AG09319 (cell line): ENCODE measurements around the gene RBFOX1.

Source experiments
- DNase-seq: peaks from one replicate; pipeline ENCODE4 v3.0.0-alpha.2; 2010; ENCODE audit warnings: low read depth; ENCODE audit errors: extremely low read depth
- TF ChIP-seq, protein P1 (sequence below): IDR thresholded peaks from 2 replicates; pipeline ENCODE4 v1.5.1; 2011; ENCODE audit warnings: low read depth, mild to moderate bottlenecking, inconsistent platforms, low read length, moderate library complexity

The RBFOX1 gene

DNA sequence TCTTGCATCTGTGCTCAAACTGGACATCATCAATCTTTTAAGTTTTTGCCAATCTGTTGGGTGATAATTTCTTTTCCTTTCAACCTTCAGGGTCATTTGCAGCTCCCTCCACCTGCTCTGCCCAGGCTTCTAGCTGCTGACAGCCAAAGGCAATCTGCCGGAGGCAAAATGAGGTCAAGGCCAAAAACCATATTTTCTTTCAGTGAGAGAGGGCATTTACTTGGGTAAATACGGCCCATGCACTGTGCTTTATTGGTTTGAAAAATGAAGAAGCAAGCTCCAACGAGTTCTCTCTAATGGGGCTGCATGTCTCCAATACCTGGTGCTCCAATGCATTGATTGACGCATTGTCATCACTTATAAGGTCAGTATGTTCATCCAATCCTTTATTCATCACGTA lies 23.1 kb downstream of the RBFOX1 start:
- DNase-seq = no peak
- TF ChIP-seq, protein P1, sequence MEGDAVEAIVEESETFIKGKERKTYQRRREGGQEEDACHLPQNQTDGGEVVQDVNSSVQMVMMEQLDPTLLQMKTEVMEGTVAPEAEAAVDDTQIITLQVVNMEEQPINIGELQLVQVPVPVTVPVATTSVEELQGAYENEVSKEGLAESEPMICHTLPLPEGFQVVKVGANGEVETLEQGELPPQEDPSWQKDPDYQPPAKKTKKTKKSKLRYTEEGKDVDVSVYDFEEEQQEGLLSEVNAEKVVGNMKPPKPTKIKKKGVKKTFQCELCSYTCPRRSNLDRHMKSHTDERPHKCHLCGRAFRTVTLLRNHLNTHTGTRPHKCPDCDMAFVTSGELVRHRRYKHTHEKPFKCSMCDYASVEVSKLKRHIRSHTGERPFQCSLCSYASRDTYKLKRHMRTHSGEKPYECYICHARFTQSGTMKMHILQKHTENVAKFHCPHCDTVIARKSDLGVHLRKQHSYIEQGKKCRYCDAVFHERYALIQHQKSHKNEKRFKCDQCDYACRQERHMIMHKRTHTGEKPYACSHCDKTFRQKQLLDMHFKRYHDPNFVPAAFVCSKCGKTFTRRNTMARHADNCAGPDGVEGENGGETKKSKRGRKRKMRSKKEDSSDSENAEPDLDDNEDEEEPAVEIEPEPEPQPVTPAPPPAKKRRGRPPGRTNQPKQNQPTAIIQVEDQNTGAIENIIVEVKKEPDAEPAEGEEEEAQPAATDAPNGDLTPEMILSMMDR = no peak

DNA sequence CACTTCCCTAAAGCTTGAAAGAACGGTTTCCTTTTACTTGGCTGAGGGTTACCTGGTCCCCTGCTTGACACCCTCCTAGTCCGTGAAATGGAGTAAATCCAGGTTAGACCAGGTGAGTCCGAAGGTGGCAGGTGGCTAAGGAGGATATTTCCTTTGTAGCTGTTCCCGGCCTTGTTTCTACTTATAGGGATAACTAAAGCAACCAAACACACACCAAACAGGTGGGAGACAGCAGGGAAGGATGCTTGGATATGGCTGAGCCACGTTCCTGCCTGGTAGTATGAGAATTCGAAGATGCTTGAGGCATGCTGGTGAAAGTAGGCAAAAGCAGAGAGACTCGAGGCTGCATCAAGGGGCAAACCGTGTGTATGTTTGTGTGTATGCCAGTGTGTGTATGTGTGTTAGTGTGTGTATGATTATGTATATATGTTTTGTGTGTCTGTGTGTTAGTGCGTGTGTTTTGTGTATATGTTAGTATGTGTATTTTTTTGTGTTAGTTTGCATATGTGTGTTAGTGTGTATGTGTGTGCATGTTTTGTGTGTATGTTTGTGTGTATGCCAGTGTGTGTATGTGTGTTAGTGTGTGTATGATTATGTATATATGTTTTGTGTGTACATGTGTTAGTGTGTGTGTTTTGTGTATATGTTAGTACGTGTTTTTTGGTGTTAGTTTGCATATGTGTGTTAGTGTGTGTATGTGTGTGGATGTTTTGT lies 28.9 kb downstream of the RBFOX1 start:
- TF ChIP-seq, protein P1 = no peak

DNA sequence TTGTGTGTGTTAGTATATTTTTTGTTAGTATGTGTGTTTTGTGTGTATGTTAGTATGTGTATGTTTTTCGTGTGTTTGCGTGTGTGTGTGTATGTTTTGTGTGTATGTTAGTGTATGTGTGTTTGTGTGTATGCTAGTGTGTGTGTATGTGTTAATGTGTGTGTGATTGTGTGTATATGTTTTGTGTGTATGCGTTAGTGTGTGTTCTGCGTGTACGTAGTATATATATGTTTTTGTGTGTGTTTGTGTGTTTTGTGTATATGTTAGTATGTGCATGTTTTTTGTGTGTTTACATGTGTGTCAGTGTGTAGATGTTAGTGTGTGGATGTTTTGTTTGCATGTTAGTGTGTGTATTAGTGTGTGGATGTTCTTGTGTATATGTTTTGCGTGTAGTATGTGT lies 29.6 kb downstream of the RBFOX1 start:
- no peak for DNase-seq
- TF ChIP-seq, protein P1 = no peak

More for the DNA sequence above, 28.9 kb downstream of the RBFOX1 start:
- no peak for DNase-seq

DNA sequence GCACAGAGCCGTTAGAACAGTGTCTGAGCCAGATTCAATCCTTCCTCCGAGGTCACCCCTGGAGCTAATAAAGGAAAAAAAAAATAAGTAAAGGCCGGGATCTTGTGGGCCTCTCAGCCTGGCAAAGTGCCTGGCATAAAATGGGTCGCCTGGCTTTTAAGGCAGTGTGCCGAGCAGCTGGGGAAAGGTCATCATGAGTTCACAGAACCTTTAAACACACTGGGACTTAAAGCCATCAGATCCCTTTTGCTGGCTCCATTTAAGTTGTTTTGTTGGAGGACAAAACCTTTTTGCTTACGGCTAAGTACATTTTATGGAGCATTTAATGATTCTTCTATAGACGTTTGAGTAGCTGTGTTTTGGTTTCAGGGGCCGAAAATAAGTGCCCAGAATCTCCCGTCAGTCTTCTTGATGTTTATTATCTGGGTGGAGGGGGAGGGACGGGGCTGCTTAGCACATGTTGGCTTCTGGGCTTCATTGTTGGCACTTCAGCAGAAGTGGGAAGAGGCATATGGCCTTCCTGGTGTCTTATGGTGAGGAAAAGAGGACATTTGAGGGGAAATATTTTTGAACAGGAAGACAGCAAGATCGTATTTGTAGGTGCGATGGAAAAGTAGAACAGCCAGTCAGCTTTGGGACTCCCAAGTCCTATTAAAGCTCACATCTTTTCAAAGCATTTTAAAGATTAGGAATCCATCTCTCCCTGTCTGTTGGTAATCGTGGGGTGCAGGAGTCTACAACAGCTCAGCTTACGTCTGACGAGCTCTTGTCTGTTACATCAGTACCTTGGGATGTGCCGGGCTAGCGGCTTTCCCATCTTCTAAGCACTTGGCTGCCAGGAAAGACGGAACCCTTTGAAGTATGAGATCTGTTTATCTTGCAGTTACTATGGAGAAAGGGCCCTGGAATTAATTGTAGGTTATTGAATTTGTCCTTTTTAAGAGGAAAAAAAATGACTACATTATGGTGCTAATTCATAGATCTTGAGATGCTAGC lies 31.1 kb downstream of the RBFOX1 start:
- TF ChIP-seq, protein P1 = no peak
- DNase-seq = no peak

DNA sequence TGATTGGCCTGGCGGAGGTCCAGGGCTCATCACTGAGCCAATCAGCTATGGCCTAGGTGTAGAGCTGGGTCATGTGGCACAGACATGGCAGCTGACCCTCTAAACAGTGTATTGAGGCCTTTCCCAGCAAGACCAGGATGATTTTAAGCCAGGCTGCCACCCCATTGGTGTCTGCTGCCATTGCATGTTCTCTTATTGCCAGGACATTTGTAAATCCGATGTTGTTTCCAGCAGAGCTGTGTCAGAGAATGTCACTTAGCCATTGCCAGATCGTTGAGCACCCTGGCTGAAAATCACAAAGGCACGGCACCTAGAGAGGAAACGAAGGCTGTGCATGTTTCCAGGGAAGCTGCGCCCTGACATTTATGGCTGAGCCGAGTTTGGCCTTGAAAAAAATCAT lies 33.4 kb downstream of the RBFOX1 start:
- DNase-seq = no peak
- TF ChIP-seq, protein P1 = no peak

DNA sequence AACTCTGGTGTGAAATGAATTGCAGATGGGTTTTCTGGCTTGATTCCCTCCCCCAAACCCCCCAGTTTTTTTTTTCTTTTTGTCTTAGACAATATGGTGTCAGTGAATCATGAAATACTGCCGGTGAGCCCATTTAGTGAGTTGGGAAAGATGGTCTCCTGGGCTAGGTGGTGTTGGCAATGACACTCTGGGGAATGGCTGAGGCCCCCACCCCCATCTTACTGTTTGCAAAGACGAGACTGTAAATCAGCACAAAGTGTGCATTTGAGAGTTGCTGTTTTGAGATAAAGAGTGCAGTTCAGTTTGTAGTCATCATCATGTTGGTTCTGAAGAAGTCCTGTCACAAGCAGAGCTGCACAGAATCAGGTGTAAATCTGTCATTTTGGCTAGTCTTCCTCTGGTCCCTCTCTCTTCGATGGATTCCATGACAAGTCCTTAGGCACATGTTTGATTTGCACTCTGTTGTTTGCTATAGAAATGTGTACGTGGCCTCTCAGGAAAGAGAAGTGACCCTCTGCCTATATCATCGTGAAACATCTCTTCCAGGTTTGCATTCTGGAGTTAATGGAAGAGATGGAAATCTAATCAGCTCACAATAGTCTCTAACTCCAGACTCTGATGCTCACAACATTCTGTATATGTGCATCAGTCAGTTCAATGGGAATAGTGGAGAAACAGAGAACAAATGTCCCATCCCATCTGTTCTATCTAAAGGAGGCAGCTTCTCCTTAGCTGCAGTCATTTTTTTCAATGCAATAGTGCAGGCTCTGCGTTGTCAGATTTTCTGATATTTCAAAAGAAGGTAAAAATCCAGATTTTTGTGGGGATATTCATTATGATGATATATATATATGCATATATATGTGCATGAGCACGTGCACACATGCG lies 34.6 kb downstream of the RBFOX1 start:
- no peak for DNase-seq
- TF ChIP-seq, protein P1 = no peak
